Hepatocyte (in vitro differentiated cells): ENCODE data around the gene C3orf49.

Source experiments
- CTCF ChIP-seq: fragments of 200-600 bp; sonication (generic); IDR thresholded peaks from 2 replicates; pipeline ENCODE4 v1.5.1; 2016; ENCODE audit warnings: antibody characterized with exemption, mild to moderate bottlenecking; ENCODE audit not compliant: poor library complexity
- EZH2 ChIP-seq: fragments of 200-600 bp; sonication (generic); IDR thresholded peaks from 2 replicates; pipeline ENCODE4 v1.6.1; 2016; ENCODE audit warnings: antibody characterized with exemption, mild to moderate bottlenecking, borderline replicate concordance
- EZH2phosphoT487 ChIP-seq: fragments of 200-600 bp; sonication (generic); IDR thresholded peaks from one replicate; pipeline ENCODE4 v1.6.1; 2018; ENCODE audit warnings: antibody characterized with exemption, mild to moderate bottlenecking, low read depth, moderate library complexity; ENCODE audit not compliant: unreplicated experiment, severe bottlenecking

GRCh38 chr3:63855333-63855940 is 36.3 kb downstream of the C3orf49 start:
- TF ChIP-seq CTCF (no peak), EZH2phosphoT487 (no peak), EZH2 (no peak)
